GM13977 (cell line): ENCODE data around the gene TRIO.
"Not testable (repeated sequence)": the region's sequence is repeated elsewhere in the genome, so short reads cannot be mapped to it uniquely, and the experiment has no call there.

ENCODE experiments used
- DNase-seq: peaks from one replicate; pipeline ENCODE4 v3.0.0; 2012; ENCODE audit warnings: low spot score
- in situ Hi-C: fragments of 300-500 bp; cut with MboI; formaldehyde crosslinking; loops from one replicate; pipeline ENCODE4 v1.12.0; 2022; ENCODE audit warnings: low sequenced_read_pairs, low pct_unique_long_range_greater_than_20kb, mixed read lengths, inconsistent platforms; ENCODE audit not compliant: unreplicated experiment
- TF ChIP-seq, protein P1 (sequence below): IDR thresholded peaks from 2 replicates; pipeline ENCODE4 v1.5.1; 2012; ENCODE audit warnings: mild to moderate bottlenecking, control low read depth; ENCODE audit not compliant: insufficient read depth; ENCODE audit errors: extremely low read depth, missing control alignments

Gene TRIO

DNA sequence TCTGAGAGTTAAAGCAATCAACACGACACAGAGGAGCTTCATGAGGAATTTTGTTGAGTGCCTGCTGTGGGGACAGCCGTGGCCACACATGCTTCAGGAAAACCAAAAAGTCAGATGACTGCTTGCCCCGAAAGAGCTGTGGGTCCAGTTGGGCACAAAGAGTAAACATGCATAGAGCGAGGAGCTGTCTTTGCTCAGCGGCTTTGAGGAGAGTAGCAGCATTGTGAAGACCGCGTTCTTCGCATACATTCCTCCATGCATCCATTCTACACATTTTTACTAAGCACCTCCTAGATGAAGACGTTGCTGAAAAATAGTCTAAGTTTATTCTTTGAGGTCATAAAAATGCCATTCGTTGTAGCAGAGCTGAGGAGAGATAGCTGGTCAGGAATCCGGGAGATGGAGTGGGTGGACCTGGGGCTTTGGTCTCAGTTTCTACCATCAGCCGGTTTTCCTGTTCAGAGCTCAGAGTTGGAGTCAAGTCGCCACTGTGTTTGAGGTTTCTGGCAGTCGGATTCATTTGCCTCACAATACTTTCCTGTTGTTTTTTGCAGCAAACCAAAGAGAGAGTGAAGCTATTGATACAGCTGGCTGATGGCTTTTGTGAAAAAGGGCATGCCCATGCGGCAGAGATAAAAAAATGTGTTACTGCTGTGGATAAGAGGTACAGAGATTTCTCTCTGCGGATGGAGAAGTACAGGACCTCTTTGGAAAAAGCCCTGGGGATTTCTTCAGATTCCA lies 243.9 kb downstream of the TRIO start:
- TF ChIP-seq, protein P1, sequence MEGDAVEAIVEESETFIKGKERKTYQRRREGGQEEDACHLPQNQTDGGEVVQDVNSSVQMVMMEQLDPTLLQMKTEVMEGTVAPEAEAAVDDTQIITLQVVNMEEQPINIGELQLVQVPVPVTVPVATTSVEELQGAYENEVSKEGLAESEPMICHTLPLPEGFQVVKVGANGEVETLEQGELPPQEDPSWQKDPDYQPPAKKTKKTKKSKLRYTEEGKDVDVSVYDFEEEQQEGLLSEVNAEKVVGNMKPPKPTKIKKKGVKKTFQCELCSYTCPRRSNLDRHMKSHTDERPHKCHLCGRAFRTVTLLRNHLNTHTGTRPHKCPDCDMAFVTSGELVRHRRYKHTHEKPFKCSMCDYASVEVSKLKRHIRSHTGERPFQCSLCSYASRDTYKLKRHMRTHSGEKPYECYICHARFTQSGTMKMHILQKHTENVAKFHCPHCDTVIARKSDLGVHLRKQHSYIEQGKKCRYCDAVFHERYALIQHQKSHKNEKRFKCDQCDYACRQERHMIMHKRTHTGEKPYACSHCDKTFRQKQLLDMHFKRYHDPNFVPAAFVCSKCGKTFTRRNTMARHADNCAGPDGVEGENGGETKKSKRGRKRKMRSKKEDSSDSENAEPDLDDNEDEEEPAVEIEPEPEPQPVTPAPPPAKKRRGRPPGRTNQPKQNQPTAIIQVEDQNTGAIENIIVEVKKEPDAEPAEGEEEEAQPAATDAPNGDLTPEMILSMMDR: no peak
- no peak for DNase-seq
- in situ Hi-C loops: no loop called here

GRCh38 chr5:14388741-14389140 lies 245.6 kb downstream of the TRIO start:
- TF ChIP-seq, protein P1: no peak
- in situ Hi-C loops: no loop called here
- no peak for DNase-seq

GRCh38 chr5:14392552-14392951 lies 249.4 kb downstream of the TRIO start:
- DNase-seq, in situ Hi-C loops: not testable (repeated sequence)

DNA sequence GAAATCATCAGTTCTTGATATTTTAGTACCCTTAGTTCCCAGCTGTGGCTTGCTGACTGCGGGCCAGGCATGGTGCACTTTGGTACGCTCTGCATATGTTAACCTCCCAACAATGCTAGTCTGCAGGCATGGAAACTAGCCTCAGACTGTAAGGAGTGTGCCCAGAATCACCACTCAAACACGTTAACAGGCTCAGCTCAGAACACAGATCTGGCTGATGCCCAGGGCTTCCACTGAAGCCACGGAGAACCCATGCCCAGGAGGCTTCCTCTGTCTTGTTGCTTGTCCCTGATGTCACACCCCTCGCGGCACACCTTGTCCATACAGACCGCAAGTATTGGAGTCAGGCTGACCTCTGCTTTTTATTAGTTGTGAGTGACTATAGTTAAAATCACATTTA lies 251.2 kb downstream of the TRIO start:
- TF ChIP-seq, protein P1: no peak
- no peak for DNase-seq
- in situ Hi-C loops: no loop called here

DNA sequence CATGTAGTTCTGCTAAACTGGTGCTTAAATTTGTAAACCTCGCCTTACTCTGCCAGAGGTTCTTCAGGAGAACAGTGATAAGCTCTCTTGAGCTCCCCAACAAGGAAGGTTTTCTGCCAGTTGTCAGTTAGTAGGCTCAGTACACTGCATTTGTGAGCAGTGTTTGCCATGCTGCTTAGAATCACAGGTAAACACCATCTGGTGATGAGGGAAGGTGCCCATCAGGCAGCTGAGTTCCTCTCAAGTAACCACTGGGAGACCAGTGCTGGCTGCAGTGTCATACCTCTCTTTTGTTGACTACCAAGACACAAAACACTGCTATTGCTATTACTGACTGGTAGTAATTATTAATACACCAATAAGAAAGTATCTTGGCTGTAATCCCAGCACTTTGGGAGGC lies 252.3 kb downstream of the TRIO start:
- in situ Hi-C loops: no loop called here
- DNase-seq: no peak
- TF ChIP-seq, protein P1: no peak

- no peak for DNase-seq
- in situ Hi-C loops: no loop called here
- TF ChIP-seq, protein P1: no peak
Observed at GRCh38 chr5:14396066-14396465, 252.9 kb downstream of the TRIO start.

GRCh38 chr5:14396737-14397136 lies 253.6 kb downstream of the TRIO start:
- in situ Hi-C loops: no loop called here
- DNase-seq: no peak
- TF ChIP-seq, protein P1: no peak
